OCI-LY7 (cell line): Measurements from ENCODE around the gene EXPH5. TPM values are rescaled to one million over a fixed set of nuclear protein-coding genes. Genes with fewer than 3 reads are reported as not detected.

Source experiments
- BruUV-seq: library from RNA; stranded (reverse); fragments of 400-500 nt; replicated peaks from 2 replicates; lab custom pipeline; 2021; lab: Mats Ljungman, UMichigan
- CTCF ChIA-PET: fragments of 300-600 bp; sonication (Branson Sonifier 250); formaldehyde crosslinking; loops from one replicate; lab custom pipeline; 2022; ENCODE audit warnings: antibody characterized with exemption; ENCODE audit not compliant: unreplicated experiment; lab: Charles Lee
- POLR2A ChIA-PET: fragments of 300-600 bp; sonication (Branson Sonifier 250); formaldehyde crosslinking; loops from one replicate; lab custom pipeline; 2022; ENCODE audit warnings: antibody characterized with exemption; lab: Charles Lee
- DNase-seq: peaks from one replicate; pipeline ENCODE4 v3.0.0-alpha.2; 2015; ENCODE audit warnings: low spot score
- H2AFZ ChIP-seq: fragments of 200-600 bp; sonication (generic), shearing (Covaris generic); 2 replicates; pipeline ENCODE4 v1.6.1; 2014; ENCODE audit warnings: mild to moderate bottlenecking, antibody characterized with exemption, low read length, moderate library complexity
- H3K27ac ChIP-seq: fragments of 200-600 bp; sonication (generic); 2 replicates; pipeline ENCODE4 v1.5.1; 2014; ENCODE audit warnings: mixed run types, low read depth, mild to moderate bottlenecking, moderate library complexity, low read length, inconsistent platforms; ENCODE audit not compliant: poor library complexity, severe bottlenecking
- H3K36me3 ChIP-seq: fragments of 200-600 bp; sonication (generic); 2 replicates; pipeline ENCODE4 v1.6.1; 2014; ENCODE audit warnings: mild to moderate bottlenecking, antibody characterized with exemption, low read length, moderate library complexity, mixed read lengths; ENCODE audit not compliant: insufficient read depth
- H3K4me1 ChIP-seq: fragments of 200-600 bp; sonication (generic); 2 replicates; pipeline ENCODE4 v1.5.1; 2014; ENCODE audit warnings: mild to moderate bottlenecking, low read length; ENCODE audit not compliant: insufficient read depth, poor library complexity, severe bottlenecking
- H3K4me2 ChIP-seq: fragments of 200-600 bp; sonication (generic); 2 replicates; pipeline ENCODE4 v1.6.1; 2014; ENCODE audit warnings: mild to moderate bottlenecking, low read length
- H3K4me3 ChIP-seq: fragments of 200-600 bp; sonication (generic); 2 replicates; pipeline ENCODE4 v1.5.1; 2014; ENCODE audit warnings: mild to moderate bottlenecking, low read depth, low read length; ENCODE audit not compliant: poor library complexity, severe bottlenecking
- H3K79me2 ChIP-seq: fragments of 200-600 bp; sonication (generic); 2 replicates; pipeline ENCODE4 v1.6.1; 2016; ENCODE audit warnings: low read depth, mild to moderate bottlenecking, low read length, moderate library complexity, mixed read lengths; ENCODE audit not compliant: insufficient read depth
- H3K9me2 ChIP-seq: fragments of 200-600 bp; sonication (generic); 2 replicates; pipeline ENCODE4 v1.6.1; 2016; ENCODE audit warnings: mild to moderate bottlenecking, low read length, mixed read lengths; ENCODE audit not compliant: insufficient read depth
- H3K9me3 ChIP-seq: fragments of 200-600 bp; sonication (generic); 2 replicates; pipeline ENCODE4 v1.6.1; 2014; ENCODE audit warnings: mild to moderate bottlenecking, mixed run types, low read length, mixed read lengths
- H4K20me1 ChIP-seq: fragments of 200-600 bp; sonication (generic); 2 replicates; pipeline ENCODE4 v1.6.1; 2014; ENCODE audit warnings: mild to moderate bottlenecking, antibody characterized with exemption, low read length, moderate library complexity, mixed read lengths; ENCODE audit not compliant: insufficient read depth
- CTCF ChIP-seq: fragments of 200-600 bp; sonication (generic); conservative IDR thresholded peaks from 2 replicates; pipeline ENCODE4 v1.5.1; 2014; ENCODE audit warnings: mild to moderate bottlenecking, antibody characterized with exemption, low read length, moderate library complexity, mixed read lengths
- EZH2phosphoT487 ChIP-seq: fragments of 200-600 bp; sonication (generic); IDR thresholded peaks from 2 replicates; pipeline ENCODE4 v1.6.1; 2018; ENCODE audit warnings: low read depth, borderline replicate concordance, mild to moderate bottlenecking, mixed run types, antibody characterized with exemption, low read length, moderate library complexity, mixed read lengths
- intact Hi-C: fragments of 100-400 bp; cut with micrococcal nuclease; formaldehyde crosslinking; loops from one replicate; pipeline ENCODE4 v1.10.0; 2022; ENCODE audit not compliant: unreplicated experiment
- total RNA-seq, 2 experiments: library from RNA; depleted of rRNA in 1 of 2; stranded (reverse); fragments of >200 nt in 1 of 2; shearing (Covaris generic) in 1 of 2; gene quantifications; 2 replicates each; pipeline ENCODE4 v1.2.3, GENCODE V29; 2014 to 2022

EXPH5 gene
- total RNA-seq, 2 experiments from 2014 or later = not detected

GRCh38 chr11:108616549-108616948 is 23.0 kb upstream of the EXPH5 start:
- Histone ChIP-seq H3K4me1 (no peaks in the 10 kb centered on the region), H3K4me2 (no peak overlapping the region), H3K79me2 (no peaks in the 10 kb centered on the region), H2AFZ (no peak overlapping the region), H3K4me3 (no peak overlapping the region), H3K27ac (no peak overlapping the region), H3K9me2 (no peaks in the 10 kb centered on the region), H3K9me3 (no peaks in the 10 kb centered on the region), H3K36me3 (no peaks in the 10 kb centered on the region), H4K20me1 (no peaks in the 10 kb centered on the region)
- BruUV-seq = no TSS peak
- no peak for DNase-seq
- TF ChIP-seq EZH2phosphoT487 = no peak
- no peak for TF ChIP-seq CTCF
- ChIA-PET POLR2A (interaction anchor here (0.6 to 1.6 kb wide), 3 partner anchors 16 to 64 kb away, joined by 3 to 7 read pairs (median 3); no protein-coding TSS in a partner anchor), CTCF (no interaction called here)
- intact Hi-C loops = no loop called here

- BruUV-seq = no TSS peak
- Histone ChIP-seq H3K9me3 (no peaks in the 10 kb centered on the region), H3K79me2 (no peaks in the 10 kb centered on the region), H3K4me3 (no peak overlapping the region), H4K20me1 (no peaks in the 10 kb centered on the region), H3K4me2 (no peak overlapping the region), H3K4me1 (no peaks in the 10 kb centered on the region), H2AFZ (no peak overlapping the region), H3K9me2 (no peaks in the 10 kb centered on the region), H3K27ac (no peak overlapping the region), H3K36me3 (no peaks in the 10 kb centered on the region)
- POLR2A ChIA-PET = interaction anchor here (1.1 kb wide), 1 partner anchor 9 kb away, joined by 3 read pairs; no protein-coding TSS in a partner anchor
- no peak for TF ChIP-seq CTCF
- no peak for TF ChIP-seq EZH2phosphoT487
- DNase-seq = no peak
- CTCF ChIA-PET = no interaction called here
- intact Hi-C loops = no loop called here
These were observed 20.5 kb upstream of the EXPH5 start for GRCh38 chr11:108614086-108614485.

DNA sequence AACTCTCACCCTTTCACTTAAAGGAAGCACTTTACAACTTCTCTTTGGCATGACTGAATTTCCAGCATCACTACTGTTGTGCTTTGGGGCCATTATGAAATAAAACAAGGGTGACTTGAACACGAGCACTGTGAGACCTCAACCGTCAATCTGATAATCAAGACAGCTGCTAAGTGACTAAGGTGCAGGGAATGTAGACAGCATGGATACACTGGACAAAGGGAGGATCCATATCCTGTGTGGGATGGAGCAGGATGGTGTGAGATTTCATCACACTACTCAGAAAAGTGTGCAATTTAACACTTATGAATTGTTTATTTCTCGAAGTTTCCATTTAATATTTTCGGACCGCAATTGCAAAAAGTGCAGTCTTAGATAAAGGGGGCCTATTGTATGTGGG is 16.1 kb upstream of the EXPH5 start:
- Histone ChIP-seq H3K27ac (no peak overlapping the region), H3K79me2 (no peaks in the 10 kb centered on the region), H4K20me1 (no peaks in the 10 kb centered on the region), H3K4me1 (no peaks in the 10 kb centered on the region), H3K4me2 (no peak overlapping the region), H2AFZ (no peak overlapping the region), H3K9me2 (no peaks in the 10 kb centered on the region), H3K9me3 (no peaks in the 10 kb centered on the region), H3K4me3 (no peak overlapping the region), H3K36me3 (no peaks in the 10 kb centered on the region)
- intact Hi-C loops = no loop called here
- DNase-seq = no peak
- CTCF ChIA-PET = no interaction called here
- BruUV-seq = no TSS peak
- POLR2A ChIA-PET = interaction anchor here (1.0 kb wide), 2 partner anchors 25 to 114 kb away, joined by 3 read pairs; no protein-coding TSS in a partner anchor
- TF ChIP-seq CTCF (no peak), EZH2phosphoT487 (no peak)
